ENCODE results near the gene KIAA1958.

DNA sequence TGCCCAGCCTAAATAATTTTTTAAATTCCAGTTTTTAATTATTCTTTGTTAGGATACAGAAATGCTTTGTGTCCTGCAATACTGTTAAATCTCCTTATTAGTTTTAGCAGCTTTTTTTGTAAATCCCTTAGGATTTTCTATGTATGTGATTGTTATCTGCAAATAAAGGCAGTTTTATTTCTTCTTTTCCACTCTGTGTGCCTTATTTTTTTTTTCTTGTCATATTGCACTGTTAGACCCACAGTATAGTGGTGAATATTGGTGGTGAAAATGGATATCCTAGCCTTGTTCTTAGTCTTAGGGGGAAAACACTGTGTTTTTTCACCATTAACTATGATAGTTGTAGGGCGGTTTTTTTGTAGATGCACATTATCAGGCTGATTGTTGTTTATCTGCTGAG, 11.3 kb upstream of the KIAA1958 start:
- TF ChIP-seq, protein P1, sequence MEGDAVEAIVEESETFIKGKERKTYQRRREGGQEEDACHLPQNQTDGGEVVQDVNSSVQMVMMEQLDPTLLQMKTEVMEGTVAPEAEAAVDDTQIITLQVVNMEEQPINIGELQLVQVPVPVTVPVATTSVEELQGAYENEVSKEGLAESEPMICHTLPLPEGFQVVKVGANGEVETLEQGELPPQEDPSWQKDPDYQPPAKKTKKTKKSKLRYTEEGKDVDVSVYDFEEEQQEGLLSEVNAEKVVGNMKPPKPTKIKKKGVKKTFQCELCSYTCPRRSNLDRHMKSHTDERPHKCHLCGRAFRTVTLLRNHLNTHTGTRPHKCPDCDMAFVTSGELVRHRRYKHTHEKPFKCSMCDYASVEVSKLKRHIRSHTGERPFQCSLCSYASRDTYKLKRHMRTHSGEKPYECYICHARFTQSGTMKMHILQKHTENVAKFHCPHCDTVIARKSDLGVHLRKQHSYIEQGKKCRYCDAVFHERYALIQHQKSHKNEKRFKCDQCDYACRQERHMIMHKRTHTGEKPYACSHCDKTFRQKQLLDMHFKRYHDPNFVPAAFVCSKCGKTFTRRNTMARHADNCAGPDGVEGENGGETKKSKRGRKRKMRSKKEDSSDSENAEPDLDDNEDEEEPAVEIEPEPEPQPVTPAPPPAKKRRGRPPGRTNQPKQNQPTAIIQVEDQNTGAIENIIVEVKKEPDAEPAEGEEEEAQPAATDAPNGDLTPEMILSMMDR (IDR thresholded peaks at IDR 0.05): no peak
- TF ChIP-seq POLR2A (IDR thresholded peaks at IDR 0.05): no peak
